HG03103 (cell line): Measurements from ENCODE around the gene OR5AN1.
"Not testable (repeated sequence)": the region's sequence is repeated elsewhere in the genome, so short reads cannot be mapped to it uniquely, and the experiment has no call there.

Experiments used
- ATAC-seq: cut with Tn5 transposase; IDR thresholded peaks from one replicate; pipeline ENCODE4 v1.9.1; 2021; ENCODE audit warnings: low read depth; ENCODE audit not compliant: unreplicated experiment

The OR5AN1 gene, protein sequence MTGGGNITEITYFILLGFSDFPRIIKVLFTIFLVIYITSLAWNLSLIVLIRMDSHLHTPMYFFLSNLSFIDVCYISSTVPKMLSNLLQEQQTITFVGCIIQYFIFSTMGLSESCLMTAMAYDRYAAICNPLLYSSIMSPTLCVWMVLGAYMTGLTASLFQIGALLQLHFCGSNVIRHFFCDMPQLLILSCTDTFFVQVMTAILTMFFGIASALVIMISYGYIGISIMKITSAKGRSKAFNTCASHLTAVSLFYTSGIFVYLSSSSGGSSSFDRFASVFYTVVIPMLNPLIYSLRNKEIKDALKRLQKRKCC

DNA sequence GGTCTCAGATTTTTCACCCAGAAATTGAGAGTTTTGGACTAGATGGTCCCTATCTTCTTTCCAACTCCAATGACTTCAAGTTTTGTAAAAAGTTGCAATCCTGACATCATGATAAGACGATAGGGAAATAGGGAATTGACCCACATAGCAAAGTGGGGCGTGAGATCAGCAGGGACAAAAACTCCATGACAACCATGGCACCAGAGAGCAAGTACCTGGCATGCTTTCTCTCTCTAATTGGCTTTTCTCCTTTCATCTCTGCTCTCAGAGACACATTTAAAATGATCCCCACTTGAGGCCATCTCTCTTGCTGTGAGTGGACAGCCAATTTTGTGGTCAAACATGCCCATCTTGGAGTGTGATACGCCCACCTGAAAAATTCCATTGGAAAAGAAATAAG, at the start of gene OR5AN1:
Gene OR5AN1, plus strand, starts transcription at position 301 of the 400 bp plus-strand sequence. CDS start 5,564 bp downstream, outside the sequence.
- no peak for ATAC-seq

DNA sequence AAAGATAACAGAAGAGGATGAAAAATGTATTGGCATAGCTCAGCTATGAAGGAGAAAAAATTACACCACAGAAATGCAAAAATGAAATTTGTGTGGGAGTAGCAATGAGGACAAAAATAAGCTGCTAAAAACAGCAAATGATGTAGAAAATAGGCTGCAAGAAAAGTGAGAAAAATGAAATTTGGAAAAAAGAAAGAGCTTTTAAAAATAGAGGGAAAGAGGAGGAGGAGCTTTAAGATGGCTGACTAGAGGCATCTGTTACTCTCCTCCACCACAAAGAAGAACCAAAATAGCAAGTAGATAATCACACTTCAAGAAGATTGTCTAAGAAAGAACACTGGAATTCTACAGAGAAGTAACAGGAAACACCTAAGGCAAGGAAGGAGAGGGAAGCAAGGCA, 23.7 kb upstream of the OR5AN1 start:
- no peak for ATAC-seq

GRCh38 chr11:59336176-59336575, 22.5 kb upstream of the OR5AN1 start:
- no peak for ATAC-seq

- ATAC-seq: no peak
Observed at GRCh38 chr11:59336931-59337330, 21.8 kb upstream of the OR5AN1 start.

DNA sequence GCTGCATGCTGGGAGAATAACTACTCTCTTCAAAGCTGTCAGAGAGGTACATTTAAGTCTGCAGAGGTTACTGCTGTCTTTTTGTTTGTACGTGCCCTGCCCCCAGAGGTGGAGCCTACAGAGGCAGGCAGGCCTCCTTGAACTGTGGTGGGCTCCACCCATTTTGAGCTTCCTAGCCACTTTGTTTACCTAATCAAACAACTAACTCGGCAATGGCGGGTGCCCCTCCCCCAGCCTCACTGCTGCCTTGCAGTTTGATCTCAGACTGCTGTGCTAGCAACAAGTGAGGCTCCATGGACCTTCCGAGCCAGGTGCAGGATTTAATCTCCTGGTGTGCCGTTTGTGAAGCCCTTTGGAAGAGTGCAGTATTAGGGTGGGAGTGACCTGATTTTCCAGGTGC, 9.0 kb upstream of the OR5AN1 start:
- ATAC-seq: not testable (repeated sequence)

DNA sequence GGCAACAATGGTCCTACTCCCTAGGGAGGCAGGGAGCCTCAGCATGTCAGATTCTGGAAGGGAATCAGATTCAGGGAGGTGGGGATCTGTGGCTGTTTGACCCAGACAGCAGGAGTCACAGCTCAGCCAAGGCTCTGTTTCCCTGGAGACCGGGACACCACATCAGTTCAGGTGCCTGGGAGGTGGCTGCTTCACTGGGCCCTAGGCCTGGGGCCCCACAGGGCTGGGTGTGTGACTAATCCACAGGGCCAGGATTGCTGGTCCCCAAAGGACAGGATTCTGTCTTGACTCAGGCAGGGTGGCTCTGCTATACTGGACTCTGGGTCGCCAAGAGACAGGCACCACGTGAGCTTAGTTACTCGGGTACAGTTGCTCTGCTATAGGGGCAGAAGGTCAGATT, 3.5 kb upstream of the OR5AN1 start:
- ATAC-seq: no peak

DNA sequence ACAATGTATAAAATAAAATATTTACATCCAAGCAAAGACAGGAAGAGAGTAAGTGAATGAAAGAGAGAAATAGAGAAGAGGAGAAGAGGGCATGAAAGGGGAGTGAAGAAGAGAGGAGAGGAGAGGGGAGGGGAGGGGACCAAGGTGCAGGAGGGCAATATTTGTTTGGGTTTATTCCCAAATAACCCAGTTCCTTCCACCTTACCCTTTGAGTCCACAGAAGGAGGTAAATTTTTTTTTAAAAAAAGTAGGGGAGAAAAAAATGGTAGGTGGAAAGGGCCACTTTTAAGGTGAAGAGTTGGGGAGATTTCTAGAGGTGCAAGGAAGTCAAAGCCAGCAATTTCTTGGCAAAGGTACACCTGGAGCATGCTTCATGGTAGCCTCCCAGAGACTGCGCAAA, 2.1 kb upstream of the OR5AN1 start:
- no peak for ATAC-seq

GRCh38 chr11:59358020-59358419, 675 bp upstream of the OR5AN1 start:
- ATAC-seq: no peak

- no peak for ATAC-seq
Observed at GRCh38 chr11:59365232-59366018, 6.7 kb downstream of the OR5AN1 start.

GRCh38 chr11:59368238-59369022, 9.7 kb downstream of the OR5AN1 start:
- ATAC-seq: no peak

- not testable (repeated sequence) for ATAC-seq
Observed at GRCh38 chr11:59372324-59372723, 13.6 kb downstream of the OR5AN1 start.

DNA sequence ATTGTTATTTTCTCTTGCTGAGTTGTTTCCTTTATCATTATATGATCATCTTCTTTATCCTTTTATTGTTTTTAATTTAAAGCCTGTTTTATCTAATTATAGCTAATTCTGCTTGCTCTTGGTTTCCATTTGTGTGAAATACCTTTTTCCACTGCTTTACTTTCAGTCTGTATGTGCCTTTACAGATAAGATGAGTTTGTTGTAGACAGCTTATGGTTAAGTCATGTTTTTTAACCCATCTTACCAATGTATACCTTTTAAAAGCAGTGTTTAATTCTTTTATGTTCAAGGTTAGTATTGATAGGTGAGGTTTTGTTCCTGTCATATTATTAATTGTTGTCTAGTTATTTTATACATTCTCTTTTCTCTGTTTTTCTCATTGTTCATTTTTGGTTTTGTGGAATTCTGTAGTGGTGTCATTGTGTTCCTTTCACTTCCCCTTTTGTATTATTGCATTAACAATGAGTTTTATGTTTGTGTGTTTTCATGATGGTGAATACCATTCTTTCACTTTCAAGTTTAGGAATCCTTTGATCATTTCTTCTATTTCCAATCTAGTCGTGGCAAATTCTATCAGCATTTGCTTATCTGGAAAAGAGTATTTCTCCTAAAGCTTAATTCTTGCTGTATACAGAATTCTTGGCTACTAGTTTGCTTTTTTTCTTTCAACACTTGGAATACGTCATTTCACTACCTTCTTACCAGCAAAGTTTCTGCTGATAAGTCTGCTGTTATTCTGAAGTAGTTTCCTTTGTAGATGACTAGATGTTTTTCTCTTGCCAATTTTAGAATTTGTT, 21.8 kb downstream of the OR5AN1 start:
- ATAC-seq: peak; percentile 93

DNA sequence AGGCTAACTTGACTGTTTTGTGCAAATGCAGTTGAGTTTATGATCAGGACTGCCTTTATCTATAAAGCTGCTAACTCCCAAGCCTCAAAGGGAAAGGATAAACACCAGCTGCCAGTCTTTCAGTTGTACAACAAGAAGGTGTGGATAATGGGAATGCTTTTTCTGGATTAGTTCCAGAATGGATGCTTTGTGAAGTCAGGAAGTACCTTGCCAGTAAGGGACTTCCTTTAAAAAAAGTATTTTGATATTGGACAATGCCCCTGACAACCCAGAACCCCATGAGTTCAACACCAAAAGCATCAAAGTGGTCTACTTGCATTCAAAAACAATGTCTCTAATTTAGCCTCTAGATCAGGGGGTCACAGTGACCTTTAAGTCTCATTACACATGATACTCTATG, 35.5 kb downstream of the OR5AN1 start:
- ATAC-seq: no peak

DNA sequence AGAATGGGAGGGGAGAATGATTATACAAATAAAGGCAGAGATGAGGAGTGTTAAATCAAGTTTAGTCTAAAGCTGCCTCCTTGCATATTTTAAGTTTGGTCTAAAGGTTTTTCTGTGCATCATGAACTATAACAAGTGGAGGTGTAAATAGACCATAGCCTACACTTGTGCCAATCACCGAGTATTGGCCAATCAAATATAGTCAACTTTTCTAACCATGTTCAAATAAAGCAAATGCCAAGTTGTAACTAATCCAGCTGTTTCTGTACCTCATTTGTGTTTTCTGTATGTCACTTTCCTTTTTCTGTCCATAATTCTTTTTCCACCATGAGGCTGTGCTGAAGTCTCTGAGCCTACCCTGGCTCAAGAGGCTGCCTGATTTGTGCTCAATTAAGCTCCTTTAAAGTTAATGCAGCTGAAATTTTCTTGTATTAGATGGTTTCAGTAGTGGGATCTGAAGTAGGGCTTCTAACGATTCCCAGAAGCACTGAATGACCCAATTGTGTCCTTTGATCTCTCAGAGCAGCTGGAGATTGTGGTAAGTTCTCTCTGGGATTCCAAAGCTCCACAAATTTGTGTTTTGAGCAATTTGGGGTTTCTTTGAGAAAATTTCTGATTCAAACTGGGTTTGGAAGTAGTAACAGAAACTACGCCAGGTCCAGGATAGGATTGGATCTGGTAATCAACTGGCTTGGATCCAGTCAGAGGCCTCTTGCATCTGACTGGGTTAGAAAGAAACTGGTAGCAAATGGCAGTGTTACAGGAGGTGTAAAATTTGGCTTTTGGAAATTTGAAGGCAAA, 42.0 kb downstream of the OR5AN1 start:
- no peak for ATAC-seq

DNA sequence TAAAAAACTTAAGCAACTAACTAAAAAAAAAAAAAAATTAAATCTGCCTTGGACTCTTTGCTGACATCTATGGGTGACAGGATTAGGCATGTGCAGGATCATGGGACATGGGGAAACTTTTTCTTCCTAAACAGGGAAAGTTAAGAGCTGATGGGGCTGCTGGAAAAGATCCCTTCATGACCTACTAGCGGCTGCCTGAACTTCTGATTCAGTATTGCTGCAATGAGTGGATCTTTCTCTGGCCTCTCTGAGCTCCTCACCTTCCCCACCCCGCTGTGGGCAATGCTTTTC, 42.5 kb downstream of the OR5AN1 start:
- ATAC-seq: no peak

- no peak for ATAC-seq
Observed at GRCh38 chr11:59403546-59403945, 44.9 kb downstream of the OR5AN1 start.

- no peak for ATAC-seq
Observed at GRCh38 chr11:59413646-59414045, 55.0 kb downstream of the OR5AN1 start.

GRCh38 chr11:59415111-59415510, 56.4 kb downstream of the OR5AN1 start:
- ATAC-seq: no peak

DNA sequence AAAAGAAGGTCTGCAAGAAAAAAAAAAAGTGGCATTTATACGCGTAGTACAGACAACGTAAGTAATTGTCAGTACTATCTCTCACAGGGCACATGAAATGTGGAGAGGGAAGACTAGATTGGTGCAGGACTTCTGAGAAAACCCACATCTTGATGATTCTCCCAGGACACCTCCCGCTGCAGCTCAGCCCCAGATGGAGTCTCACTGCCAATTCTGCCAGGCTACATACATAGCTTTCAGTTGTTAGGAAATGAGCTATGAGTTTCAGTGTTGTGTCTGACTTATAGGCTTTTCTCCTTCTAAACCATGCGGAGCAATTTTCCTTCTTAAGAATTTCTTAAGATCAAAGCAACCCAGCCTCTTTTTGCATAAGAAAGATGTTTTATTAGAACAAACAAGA, 57.9 kb downstream of the OR5AN1 start:
- no peak for ATAC-seq

DNA sequence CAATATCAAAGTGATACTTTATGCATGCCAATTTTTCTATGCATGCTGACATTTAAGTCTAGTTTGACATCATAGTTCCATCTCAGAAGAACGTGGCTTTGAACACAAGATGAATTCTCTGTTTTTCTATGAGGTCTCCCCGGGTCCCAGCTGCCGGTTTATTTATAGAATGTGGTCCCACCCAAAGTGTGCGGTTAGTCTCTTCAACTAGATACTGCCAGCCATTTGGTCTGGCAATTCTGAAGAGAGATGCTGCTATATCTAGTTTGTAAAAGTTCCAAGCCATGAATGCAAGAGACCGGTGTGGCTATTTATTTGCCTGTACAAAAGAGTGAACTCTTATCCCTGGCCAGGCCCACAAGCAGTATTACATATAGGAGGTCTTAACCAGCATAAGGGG, 58.3 kb downstream of the OR5AN1 start:
- no peak for ATAC-seq
